NCI-H146 treated with DMSO at 0.1 percent for 48 hours (cell line): ENCODE measurements around the gene FIBP.
"Not testable (repeated sequence)": the region's sequence is repeated elsewhere in the genome, so short reads cannot be mapped to it uniquely, and the experiment has no call there.

Experiments used
- DNase-seq: peaks from one replicate; lab custom pipeline; 2025; ENCODE audit not compliant: unreplicated experiment; lab: John Stamatoyannopoulos, UW

FIBP gene

DNA sequence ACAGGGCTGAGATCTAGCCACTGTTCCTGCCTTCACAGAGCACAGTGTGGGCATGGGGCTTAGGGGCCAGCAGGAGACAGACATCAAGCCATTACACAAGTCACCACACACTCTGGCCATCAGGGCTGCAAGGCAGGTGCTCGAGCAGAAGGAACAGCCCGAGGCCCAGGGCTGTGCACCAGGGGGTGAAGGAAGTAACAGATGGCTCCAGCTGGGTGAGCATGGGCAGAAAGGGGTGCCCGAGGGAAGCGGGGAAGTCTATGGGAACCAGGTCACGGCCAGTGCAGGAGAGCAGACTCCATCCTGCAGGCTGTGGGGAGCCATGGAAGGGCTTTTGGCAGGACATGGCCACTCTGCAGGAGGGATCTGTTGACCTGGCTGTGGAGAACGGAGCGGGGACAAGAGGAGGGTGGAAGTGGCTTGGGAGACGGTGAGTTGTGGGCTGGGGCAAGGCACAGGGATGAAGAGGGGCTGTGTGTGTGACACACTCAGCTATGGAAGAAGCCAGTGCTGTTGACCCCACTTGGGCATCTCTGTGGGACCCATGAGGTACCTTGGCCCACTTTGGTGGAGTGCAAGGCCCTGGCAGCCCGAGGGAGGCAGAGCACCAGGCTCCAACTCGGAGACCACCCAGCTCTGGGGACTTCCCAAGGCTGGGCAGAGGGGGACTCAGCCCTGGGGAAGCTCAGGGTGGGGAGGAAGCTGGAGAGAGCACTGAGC, 27.0 kb upstream of the FIBP start:
- no peak for DNase-seq

DNA sequence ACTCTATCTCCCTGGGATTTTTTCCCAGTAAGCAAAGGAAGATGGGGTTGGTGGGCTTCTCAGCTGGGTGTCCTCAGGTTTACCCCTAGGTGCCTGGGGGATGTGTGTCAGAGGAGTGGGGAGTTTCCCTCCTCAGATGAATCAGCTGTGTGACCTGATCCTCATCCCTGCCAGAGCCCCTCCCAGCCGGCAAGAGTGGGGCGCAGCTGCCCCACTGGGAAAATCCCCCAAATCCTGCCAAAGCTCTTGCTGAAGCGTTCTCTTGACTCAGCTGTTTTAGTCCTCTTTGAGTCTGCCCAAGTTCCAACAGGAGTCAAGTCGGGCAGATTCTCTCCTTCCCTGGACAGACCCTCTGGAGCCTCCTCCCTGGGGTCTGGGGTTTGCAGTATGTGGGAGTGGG, 24.6 kb upstream of the FIBP start:
- no peak for DNase-seq

DNA sequence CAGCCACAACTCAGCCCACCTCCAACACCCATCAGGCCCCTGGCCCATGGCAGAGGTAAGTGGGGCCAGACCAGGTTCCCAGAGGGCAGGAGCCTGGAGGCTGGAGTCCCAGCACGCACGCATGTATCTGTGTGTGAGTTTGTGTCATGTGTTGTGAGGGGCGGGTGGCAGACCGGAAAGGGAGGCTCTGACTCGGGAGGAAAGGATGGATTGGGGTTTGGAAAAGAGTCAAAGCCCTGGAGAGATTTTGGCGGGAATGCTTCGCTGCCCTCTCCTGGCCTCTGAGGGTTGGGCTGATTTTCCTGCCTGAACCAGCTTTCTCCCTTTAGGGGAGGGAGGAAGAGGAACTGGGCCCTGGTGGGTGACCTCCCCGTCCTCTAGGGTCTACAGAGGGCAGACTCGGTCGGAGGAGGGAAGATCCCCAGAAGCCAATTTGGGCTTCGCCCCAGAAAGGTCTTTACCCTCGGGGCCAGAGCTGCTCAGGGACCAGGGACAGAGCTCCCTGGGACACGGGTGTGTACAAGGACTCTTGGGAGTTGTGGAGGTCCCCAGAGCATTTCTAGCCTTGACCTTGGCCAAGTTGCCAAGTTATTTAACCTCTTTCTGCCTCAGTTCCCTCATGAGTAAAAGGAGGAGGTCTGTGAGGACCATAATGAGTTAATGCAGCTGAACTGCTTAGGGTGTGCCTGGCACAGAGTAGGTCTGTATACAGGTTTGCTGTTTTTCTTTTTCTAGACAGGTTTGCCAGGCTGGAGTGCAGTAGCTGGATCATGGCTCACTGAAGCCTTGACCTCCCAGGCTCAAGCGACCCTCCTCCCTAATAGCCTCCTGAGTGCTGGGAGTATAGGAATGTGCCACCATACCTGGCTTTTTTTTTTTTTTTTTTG, 23.7 kb upstream of the FIBP start:
- no peak for DNase-seq

DNA sequence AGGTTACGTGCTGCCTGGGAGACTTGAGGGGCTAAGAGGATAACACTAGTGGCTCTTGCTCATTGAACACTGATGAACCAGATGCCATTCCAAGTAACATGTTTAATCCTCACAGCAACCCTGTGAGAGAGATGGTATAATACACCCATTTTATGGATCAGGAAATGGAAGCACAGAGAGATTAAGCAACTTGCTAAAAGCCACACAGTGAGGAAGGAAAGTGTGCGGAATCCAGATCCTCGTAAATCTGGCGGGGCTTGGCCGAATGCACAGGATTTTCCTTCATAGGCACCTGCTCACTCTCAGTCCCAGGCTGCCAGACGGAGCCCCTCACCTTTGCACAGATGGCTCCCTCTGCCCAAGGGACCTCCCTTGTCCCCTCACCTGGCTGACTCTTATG, 19.6 kb upstream of the FIBP start:
- DNase-seq = no peak

DNA sequence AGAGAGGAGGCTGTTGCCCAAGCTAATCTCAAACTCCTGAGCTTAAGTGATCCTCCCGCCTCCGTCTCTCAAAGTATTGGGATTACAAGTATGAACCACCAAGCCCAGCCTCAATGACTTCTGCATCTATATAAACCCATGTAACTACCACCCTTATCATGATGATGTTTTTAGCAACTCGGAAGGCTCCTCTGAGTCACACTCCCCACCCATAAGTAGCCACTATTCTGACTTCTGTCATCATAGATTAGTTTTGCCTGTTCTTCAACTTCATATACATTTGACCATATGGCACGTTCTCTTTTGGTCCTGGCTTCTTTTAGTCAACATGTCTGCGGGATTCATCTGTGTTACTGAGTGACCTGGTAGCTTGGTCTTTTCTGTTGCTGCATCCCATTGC, 18.3 kb upstream of the FIBP start:
- DNase-seq = no peak

DNA sequence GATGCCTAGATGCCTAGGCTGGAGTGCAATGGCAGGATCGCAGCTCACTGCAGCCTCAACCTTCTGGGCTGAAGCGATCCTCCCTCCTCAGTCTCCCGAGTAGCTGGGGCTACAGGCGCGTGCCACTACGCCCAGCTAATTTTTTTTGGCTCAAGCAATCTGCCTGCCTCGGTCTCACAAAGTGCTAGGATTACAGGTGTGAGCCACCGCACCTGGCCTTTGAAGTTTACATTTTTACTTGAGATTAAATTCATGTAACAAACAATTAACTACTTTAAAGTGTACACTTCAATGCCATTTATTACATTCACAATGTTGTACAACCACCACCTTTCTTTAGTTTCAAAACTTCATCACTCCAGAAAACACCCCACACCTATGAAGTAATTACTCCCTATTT, 15.4 kb upstream of the FIBP start:
- DNase-seq = no peak

DNA sequence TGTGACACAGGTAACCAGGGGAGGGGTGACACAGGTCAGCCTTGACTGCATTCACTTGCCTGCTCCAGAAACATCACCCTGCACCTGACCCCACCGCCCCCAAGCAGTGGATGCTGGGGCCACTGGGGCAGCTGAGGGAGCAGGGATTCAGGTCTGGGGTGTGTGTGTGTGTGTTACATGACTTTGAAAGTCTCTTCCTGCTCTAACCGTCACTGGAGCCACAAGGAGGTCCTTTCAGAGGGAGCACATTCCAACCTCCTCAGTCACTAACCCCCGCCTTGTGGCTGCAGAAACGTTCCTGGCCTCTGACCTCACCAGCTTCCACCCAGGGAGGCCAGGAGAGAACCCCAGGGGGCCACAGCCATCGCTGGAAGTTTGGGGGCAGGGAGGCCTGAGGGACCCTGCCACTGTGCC, 14.8 kb upstream of the FIBP start:
- no peak for DNase-seq

DNA sequence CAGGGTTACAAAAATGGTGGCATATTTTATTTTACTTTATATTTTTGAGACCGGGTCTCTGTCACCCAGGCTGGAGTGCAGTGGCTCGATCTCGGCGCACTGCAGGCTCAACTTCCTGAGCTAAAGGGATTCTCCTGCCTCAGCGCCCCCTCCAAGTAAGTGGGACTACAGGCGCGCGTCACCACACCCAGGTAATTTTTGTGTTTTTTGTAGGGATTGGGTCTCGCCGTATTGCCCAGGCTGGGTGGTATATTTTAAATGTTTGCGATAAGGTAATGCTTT, 12.6 kb upstream of the FIBP start:
- DNase-seq = no peak

DNA sequence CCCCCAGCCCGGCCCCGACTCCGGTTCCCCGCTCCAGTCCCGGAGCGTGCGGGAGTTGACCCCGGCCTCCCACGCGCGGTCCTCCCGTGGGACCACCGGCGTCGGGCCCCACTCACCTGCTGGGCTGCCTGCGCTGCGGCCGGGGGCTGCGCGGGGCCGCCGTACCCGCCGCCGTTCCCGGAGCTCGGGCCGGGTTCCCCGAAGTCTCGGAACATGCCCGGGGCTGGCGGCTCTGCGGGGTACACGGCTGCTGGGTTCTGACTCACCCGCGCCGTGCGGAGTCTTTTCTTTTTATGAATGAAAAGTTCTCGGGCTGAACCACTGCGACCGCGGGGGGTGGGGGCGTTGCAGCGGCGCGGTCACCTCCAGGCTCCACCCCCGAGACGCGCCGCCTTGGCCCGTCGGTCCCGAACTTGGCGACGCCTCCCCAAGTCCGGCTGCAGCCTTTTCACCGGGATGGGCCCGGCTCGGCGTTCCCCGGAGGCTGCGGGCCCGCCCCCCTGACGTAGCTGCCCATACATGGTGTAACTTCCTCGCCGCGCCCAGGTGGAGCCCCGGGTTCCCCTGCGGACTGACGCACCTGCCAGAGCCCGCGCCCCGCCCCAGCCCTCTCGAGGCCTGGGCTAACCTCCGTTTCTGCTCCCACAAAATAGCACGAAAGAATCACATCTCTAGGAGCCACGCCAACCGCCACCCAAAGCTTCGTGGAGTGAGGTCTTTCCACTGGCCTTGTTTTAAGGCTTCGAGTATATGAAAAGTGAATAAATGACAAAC, 12.0 kb upstream of the FIBP start, which contains the start of gene FOSL1:
FOSL1 (minus strand) TSS at position 264 of the 774 bp plus-strand sequence; CDS start at position 215, 49 bp downstream.
- DNase-seq = peak; percentile 68

DNA sequence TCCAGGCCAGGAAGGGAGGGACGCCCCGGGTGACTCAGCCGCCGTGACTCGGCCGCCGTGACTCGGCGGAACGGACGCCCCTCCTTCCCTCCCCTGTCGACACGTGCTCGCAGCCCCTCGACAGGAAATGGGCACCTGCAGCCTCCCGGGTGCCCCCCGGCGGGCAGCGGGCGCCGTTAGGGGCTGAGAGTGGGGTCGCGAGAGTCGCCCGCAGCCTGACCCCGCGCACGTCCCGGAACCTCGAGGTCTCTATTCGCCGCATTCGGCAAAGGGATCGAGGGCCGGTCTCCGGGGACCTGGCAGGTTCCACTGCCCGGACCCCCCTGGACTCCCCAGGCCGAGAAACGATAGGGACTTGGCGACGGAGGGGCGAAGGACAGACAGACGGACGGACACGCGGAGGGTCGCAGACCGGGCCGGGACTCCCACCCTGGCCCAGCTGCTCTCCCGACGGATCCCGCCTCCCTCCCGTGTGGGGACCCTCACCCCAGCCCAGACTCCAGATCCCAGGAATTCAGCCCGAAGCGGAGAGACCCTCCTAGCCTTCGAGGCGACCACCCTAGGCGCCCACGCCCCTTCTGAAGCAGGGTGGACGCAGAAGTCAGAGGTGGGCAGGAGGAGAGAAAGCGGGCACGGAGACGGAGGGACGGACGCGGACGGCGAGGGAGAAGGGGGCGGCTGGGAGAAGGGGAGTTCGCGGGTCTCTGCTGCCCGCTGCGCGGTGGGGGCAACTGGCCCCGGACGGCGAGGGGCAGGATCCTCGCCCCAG, 11.3 kb upstream of the FIBP start:
- no peak for DNase-seq

DNA sequence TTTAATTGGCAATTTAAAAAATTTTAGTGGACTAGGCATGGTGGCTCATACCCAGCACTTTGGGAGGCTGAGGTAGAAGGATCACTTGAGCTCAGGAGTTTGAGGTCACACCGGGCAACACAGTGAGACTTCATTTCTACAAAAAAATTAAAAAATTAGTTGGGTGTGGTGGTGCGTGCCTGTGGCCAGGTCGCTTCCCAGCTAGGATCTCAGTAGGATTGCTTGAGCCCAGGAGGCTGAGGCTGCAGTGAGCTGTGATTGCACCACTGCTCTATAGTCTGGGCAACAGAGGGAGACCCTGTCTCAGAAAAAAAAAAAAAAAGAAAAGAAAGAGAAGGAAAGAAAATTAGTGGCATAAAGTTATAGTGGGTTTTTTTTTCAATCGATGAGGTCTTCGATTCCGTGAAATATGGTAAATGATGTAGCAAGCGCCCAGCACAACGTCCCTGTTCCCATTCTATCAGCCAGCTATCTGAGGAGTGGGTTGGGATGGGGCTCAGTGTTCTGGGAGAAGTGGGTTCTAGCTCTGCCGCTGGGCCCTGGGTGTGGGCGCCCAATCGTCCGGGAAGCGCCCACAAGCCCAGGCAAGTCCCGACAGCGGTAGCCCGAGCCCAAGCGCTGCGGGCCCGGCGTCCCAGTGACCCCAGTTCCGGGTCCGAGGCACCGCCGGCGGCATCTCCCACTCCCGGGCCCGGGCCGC, 10.5 kb upstream of the FIBP start:
- no peak for DNase-seq

DNA sequence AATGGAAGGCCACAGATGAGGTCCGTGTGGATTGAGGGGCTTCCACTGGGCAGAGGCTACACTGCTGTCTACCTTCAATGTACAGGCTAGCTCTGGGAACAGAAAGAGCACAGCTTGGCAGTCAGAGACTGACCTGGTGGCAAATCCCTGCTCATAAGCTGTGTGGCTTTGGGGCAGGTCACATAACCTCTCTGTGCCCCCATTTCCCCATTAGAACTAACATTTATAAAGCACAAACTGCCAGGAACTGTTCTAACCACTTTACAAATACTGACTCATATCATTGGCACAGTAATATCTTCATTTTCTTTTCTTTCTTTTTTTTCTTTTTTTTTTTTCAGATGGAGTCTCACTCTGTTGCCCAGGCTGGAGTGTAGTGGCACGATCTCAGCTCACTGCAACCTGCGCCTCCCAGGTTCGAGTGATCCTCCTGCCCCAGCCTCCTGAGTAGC, 8.8 kb upstream of the FIBP start:
- DNase-seq = no peak

DNA sequence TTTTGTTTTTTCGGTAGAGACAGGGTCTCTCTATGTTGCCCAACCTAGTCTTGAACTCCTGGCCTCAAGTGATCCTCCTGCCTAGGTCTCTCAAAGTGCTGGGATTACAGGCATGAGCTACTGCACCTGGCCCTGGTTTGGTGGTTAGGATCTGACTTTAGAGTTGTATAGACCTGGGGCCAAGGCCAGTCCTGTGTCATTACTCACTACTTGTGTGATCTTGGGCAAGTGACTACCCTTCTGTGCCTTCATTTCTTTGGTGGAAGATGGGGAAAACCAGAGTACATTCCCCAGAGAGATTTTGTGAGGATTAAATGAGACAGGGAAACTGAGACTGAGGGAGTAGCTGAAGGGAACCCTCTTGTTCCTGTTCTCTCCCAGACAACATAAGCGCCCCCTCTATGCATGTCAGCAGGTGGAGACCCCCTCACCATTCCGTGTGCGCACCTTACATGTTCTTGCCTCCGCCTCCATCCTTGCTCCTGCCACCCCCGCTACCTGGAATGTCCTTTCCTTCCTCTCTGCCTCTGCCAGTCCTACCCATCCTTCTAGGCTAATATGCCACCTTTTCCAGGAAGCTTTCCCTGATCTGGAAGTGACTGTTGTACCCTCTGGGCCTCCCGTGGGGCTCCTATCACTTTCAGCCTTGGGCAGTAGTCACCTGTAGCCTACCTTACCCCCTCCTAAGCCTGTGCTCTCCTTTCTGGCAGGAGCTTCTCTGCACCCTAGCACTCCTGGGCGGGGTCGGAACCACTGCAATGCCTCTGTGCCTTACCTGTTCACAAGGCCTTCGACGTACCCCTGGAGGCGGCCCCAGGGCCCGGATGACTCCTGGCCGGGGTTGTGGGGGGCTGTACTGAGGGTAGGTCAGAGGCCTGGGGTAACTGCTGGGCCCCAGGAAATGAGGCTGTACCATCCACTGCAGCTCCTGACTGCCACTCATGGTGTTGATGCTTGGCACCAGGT, 8.0 kb upstream of the FIBP start:
- DNase-seq = no peak

DNA sequence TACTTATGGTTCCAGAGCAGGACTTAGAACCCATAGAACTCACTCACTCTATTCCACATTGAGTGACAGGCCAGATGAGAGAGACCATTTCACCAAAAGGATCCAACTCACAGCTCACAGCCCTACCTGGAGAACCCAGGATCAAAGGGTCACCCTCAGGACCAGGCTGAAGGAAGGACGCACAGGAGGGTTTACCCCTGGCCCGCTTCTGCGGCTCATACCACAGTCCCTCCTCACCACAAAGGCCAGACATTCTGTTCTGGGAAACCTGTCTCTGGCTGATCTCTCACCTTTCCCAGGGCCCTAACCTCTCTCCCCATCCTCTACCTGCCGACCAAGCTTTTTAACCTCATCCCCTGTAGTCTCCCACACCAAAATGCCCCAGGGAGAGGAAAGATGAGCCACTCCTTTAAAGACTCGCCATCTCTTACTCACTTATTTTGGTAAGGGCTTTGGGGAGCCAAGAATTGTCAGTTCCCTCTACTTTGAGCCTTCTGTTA, 7.3 kb upstream of the FIBP start:
- no peak for DNase-seq

DNA sequence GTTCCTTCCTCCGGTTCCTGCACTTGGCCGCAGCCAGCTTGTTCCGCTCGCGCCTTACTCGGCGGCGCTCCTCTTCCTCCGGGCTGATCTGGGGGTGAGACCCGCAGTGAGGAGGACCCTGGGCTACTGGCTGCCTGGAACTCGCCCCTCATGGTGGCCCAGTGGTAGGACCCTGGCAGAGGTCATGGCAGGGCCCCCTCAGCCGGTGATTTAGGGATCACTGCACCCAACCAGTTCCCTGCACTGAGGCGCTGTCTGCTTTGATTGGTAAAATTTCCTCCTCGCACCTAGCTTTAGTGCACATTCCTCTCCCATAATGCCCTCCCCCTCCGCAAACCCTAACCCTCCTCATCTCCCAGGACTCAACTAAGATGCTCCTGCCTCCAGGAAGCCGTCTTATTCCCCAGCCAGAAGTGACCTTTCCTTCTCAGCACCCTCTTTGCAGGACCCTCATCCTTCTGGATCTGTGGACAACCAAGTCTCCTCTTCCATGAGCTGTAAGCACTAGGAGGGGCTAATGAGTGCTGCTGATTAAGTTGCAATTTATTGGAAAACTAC, 5.8 kb upstream of the FIBP start:
- no peak for DNase-seq

DNA sequence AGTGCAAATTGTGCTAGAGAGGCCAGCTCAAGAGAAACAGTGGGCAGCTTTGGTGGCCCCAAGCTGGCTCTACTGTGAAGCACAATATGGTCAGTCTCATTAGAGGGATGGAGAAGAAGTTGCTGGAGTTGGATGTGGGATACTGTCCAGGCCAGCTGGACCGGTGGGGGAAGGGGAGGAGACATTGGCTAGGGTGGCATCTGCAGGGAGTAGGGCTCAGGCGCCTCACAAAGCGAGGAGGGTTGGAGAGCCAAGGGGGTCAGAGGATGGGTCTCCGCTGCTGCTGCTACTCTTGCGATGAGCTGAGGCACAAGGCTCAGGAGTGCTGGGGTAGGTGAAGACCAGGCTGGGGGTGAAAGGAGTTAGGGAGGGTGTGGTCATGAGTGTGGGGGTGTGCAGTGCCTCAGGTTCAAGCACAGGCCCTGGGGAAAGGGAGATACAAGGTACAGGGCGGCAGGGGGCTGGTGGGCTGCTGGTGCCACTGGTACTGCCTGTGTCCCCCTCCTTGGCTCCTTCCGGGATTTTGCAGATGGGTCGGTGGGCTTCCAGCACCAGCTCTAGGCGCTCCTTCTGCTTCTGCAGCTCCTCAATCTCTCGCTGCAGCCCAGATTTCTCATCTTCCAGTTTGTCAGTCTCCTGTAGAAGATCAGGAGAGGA, 4.5 kb upstream of the FIBP start:
- no peak for DNase-seq

DNA sequence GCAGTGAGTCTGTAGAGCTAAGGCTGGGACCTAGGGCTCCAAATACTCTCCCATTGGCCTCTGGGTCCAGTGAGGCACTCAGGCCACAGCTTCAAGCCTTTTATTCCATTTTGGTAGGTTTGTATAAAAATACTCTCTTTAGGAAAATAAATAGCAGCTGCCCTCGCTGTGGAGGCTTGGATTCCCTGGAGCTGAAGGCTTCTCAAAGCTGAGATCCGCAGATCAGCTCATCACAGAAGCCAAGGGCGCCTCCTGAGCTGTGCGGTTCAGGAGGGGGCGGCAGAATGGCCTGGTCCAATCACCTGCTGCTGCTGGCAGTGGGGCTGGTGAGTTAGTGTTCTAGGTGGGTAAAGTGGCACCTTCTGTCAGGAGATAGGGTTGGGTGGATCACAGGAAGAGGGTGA, 3.9 kb upstream of the FIBP start:
- DNase-seq = not testable (repeated sequence)
